Measurements from ENCODE around the gene EQTN.

Gene EQTN

GRCh38 chr9:27292659-27293405 lies 4.1 kb downstream of the EQTN start:
- Histone ChIP-seq H3K4me2 (ENCODE audit: low read depth, low read length) (no peak overlapping the region), H3K79me2 (ENCODE audit: low read length) (no peaks in the 10 kb centered on the region), H3F3A (ENCODE audit: insufficient read depth, low read length) (no peaks in the 10 kb centered on the region), H4K20me1 (ENCODE audit: insufficient read depth, low read length) (no peaks in the 10 kb centered on the region), H3K36me3 (replicated peaks; ENCODE audit: insufficient read depth, low read length) (no peaks in the 10 kb centered on the region), H3K4me1 (ENCODE audit: low read length) (no peaks in the 10 kb centered on the region), H2AFZ (ENCODE audit: low read length) (no peak overlapping the region), H3K9ac (ENCODE audit: low read length) (no peak overlapping the region), H3K27me3 (replicated peaks; ENCODE audit: insufficient read depth, low read length) (no peaks in the 10 kb centered on the region), H3K27ac (ENCODE audit: low read length) (no peak overlapping the region), H3K9me3 (replicated peaks; ENCODE audit: insufficient read depth, low read length) (no peaks in the 10 kb centered on the region), H3K9me2 (replicated peaks; ENCODE audit: insufficient read depth, low read length) (no peaks in the 10 kb centered on the region), H3K4me3 (ENCODE audit: low read length) (no peak overlapping the region)
- no peak for DNase-seq
- TF ChIP-seq EZH2phosphoT487 (IDR thresholded peaks at IDR 0.05; ENCODE audit: low read length) (no peak), EZH2 (optimal IDR thresholded peaks at IDR 0.05; ENCODE audit: low read depth, low read length) (no peak), CTCF (IDR thresholded peaks at IDR 0.05; ENCODE audit: low read length) (no peak)

DNA sequence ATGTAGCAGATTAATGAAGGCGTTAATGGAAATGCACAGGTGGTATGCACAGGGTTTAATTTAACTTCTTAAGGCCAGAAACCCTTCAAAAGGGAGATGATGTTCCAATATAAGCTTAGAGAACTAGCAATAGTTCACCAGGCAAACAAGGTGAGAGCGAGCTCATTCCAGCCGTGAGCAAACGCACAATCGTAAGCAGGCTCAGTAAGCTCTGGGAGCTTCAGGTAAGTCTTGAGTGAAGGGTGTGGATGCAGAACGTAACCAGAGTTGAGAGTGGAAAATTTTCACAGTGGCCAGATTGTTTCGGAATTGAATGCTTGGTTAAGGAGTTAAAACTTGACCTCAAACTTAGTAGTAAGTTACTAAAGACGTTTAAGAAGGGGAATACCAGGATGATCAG lies 5.7 kb downstream of the EQTN start:
- DNase-seq: no peak
- Histone ChIP-seq H4K20me1 (ENCODE audit: insufficient read depth, low read length) (no peaks in the 10 kb centered on the region), H3K4me1 (ENCODE audit: low read length) (no peaks in the 10 kb centered on the region), H3K27ac (ENCODE audit: low read length) (no peak overlapping the region), H3K27me3 (replicated peaks; ENCODE audit: insufficient read depth, low read length) (no peaks in the 10 kb centered on the region), H3K9me3 (replicated peaks; ENCODE audit: insufficient read depth, low read length) (no peaks in the 10 kb centered on the region), H3K9ac (ENCODE audit: low read length) (no peak overlapping the region), H3K4me3 (ENCODE audit: low read length) (no peak overlapping the region), H3K36me3 (replicated peaks; ENCODE audit: insufficient read depth, low read length) (no peaks in the 10 kb centered on the region), H3K9me2 (replicated peaks; ENCODE audit: insufficient read depth, low read length) (no peaks in the 10 kb centered on the region), H3K79me2 (ENCODE audit: low read length) (no peaks in the 10 kb centered on the region), H3K4me2 (ENCODE audit: low read depth, low read length) (no peak overlapping the region), H3F3A (ENCODE audit: insufficient read depth, low read length) (no peaks in the 10 kb centered on the region), H2AFZ (ENCODE audit: low read length) (no peak overlapping the region)
- TF ChIP-seq EZH2 (optimal IDR thresholded peaks at IDR 0.05; ENCODE audit: low read depth, low read length) (no peak), CTCF (IDR thresholded peaks at IDR 0.05; ENCODE audit: low read length) (no peak), EZH2phosphoT487 (IDR thresholded peaks at IDR 0.05; ENCODE audit: low read length) (no peak)

DNA sequence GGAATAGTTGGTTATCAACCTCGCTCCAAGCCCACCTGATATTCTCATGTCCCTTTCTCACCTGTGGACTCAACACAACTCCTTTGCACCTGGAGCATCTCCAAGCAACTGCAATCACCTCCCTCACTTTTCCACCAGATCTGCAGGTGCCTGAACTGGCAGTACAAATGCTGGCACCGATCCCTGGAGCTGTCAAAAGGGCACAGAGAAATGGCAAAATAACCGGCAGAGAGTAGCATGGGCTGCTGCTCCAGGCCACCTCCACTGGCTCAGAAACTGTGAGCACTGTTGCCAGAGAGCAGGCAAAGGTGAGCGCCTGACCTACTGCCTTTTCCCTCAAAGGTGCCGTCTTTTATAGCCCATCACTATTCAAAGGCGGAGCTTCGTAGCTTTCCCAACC lies 14.7 kb downstream of the EQTN start:
- no peaks in the 10 kb centered on the region for H3K9me3 ChIP-seq (replicated peaks; ENCODE audit: insufficient read depth, low read length)
- H3F3A ChIP-seq (ENCODE audit: insufficient read depth, low read length): no peaks in the 10 kb centered on the region
- no peak overlapping the region for H3K27ac ChIP-seq (ENCODE audit: low read length)

More for the DNA sequence above, 14.7 kb downstream of the EQTN start:
- Histone ChIP-seq H3K36me3 (replicated peaks; ENCODE audit: insufficient read depth, low read length) (no peaks in the 10 kb centered on the region), H3K9ac (ENCODE audit: low read length) (no peak overlapping the region), H3K4me2 (ENCODE audit: low read depth, low read length) (no peak overlapping the region), H3K4me3 (ENCODE audit: low read length) (no peak overlapping the region), H3K79me2 (ENCODE audit: low read length) (no peaks in the 10 kb centered on the region), H3K27me3 (replicated peaks; ENCODE audit: insufficient read depth, low read length) (no peaks in the 10 kb centered on the region), H3K4me1 (ENCODE audit: low read length) (no peaks in the 10 kb centered on the region), H3K9me2 (replicated peaks; ENCODE audit: insufficient read depth, low read length) (no peaks in the 10 kb centered on the region), H2AFZ (ENCODE audit: low read length) (no peak overlapping the region), H4K20me1 (ENCODE audit: insufficient read depth, low read length) (no peaks in the 10 kb centered on the region)
- DNase-seq: no peak
- TF ChIP-seq EZH2 (optimal IDR thresholded peaks at IDR 0.05; ENCODE audit: low read depth, low read length) (no peak), EZH2phosphoT487 (IDR thresholded peaks at IDR 0.05; ENCODE audit: low read length) (no peak), CTCF (IDR thresholded peaks at IDR 0.05; ENCODE audit: low read length) (no peak)

Data from MM.1S (cell line).